Measurements from ENCODE around the gene OR10AD1.
A peak's percentile ranks its signal among the peaks of the same experiment; 100 is the strongest.

The OR10AD1 gene

DNA sequence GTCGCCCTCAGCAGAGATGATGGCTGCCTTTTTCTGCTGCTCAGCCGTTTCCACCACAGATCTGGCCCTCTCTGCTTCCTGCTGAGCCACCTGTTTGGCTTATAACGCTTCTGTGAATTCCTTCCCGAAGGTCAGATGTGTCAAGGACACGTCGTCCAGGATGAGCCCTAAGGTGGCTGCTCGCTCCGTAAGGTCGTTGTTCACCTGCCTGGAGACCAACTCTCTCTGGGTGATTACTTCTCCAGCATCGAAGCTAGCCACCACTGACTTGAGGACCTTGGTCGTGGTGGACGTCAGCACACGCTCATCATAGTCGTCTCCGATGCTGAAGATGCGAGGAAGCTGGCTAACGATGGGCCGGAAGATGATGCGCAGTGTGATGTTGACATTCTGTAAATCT, 34.1 kb downstream of the OR10AD1 start:
- Histone ChIP-seq H3F3A (ENCODE audit: insufficient read depth, low read length) (no peaks in the 10 kb centered on the region), H3K79me2 (ENCODE audit: insufficient read depth, low read length) (no peaks in the 10 kb centered on the region), H3K4me2 (ENCODE audit: low read length) (no peak overlapping the region), H3K4me3 (ENCODE audit: low read depth, low read length, poor library complexity, severe bottlenecking) (no peak overlapping the region), H3K4me1 (ENCODE audit: insufficient read depth, low read length, severe bottlenecking) (no peaks in the 10 kb centered on the region), H3K9me3 (ENCODE audit: low read length) (no peaks in the 10 kb centered on the region), H3K9me2 (ENCODE audit: low read depth, low read length) (no peaks in the 10 kb centered on the region), H3K27me3 (ENCODE audit: insufficient read depth, low read length) (no peaks in the 10 kb centered on the region), H3K27ac (ENCODE audit: low read depth, low read length, poor library complexity, severe bottlenecking) (no peak overlapping the region), H4K20me1 (ENCODE audit: insufficient read depth, low read length) (no peaks in the 10 kb centered on the region), H3K36me3 (ENCODE audit: insufficient read depth, low read length) (no peaks in the 10 kb centered on the region), H3K9ac (ENCODE audit: low read length) (no peak overlapping the region), H2AFZ (ENCODE audit: low read length) (no peak overlapping the region)
- TF ChIP-seq CTCF (IDR thresholded peaks at IDR 0.05; ENCODE audit: low read length) (no peak), EZH2 (IDR thresholded peaks at IDR 0.05; ENCODE audit: borderline replicate concordance, low read length) (no peak)

GRCh38 chr12:48165089-48165981, 37.8 kb downstream of the OR10AD1 start:
- H3K9me2 ChIP-seq (ENCODE audit: low read depth, low read length): no peaks in the 10 kb centered on the region
- H3K27me3 ChIP-seq (ENCODE audit: insufficient read depth, low read length): no peaks in the 10 kb centered on the region
- no peaks in the 10 kb centered on the region for H4K20me1 ChIP-seq (ENCODE audit: insufficient read depth, low read length)
- H3F3A ChIP-seq (ENCODE audit: insufficient read depth, low read length): no peaks in the 10 kb centered on the region
- no peak overlapping the region for H3K4me2 ChIP-seq (ENCODE audit: low read length)
- H3K36me3 ChIP-seq (ENCODE audit: insufficient read depth, low read length): no peaks in the 10 kb centered on the region
- no peaks in the 10 kb centered on the region for H3K9me3 ChIP-seq (ENCODE audit: low read length)
- peaks cover 8% of the 10 kb centered on the region for H3K4me1 ChIP-seq (ENCODE audit: insufficient read depth, low read length, severe bottlenecking)
- H3K79me2 ChIP-seq (ENCODE audit: insufficient read depth, low read length): no peaks in the 10 kb centered on the region
- H3K4me3 ChIP-seq (ENCODE audit: low read depth, low read length, poor library complexity, severe bottlenecking): no peak overlapping the region
- peak; percentile 96 for TF ChIP-seq CTCF (IDR thresholded peaks at IDR 0.05; ENCODE audit: low read length)
- TF ChIP-seq EZH2 (IDR thresholded peaks at IDR 0.05; ENCODE audit: borderline replicate concordance, low read length): no peak
- H3K9ac ChIP-seq (ENCODE audit: low read length): no peak overlapping the region
- H3K27ac ChIP-seq (ENCODE audit: low read depth, low read length, poor library complexity, severe bottlenecking): no peak overlapping the region
- H2AFZ ChIP-seq (ENCODE audit: low read length): no peak overlapping the region

DNA sequence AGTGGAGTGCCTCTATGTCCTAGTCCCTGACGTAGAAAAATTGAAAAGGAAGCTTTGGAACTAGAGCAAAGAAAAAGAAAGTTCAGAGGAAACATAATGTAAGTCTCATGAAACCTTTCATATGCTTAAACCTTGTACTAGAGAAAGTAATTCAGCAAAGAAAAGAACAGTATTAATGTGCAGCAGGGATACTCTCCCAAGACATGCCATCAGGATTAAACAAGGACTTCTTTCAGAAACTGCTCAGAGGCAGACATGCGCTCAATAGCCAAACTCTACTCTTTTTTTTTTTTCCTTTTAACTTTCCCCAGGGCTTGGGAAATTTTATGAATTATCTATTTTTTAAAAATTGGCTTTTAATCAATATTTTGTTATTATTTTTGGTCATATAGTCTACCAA, 38.6 kb downstream of the OR10AD1 start:
- Histone ChIP-seq H3K27ac (ENCODE audit: low read depth, low read length, poor library complexity, severe bottlenecking) (no peak overlapping the region), H4K20me1 (ENCODE audit: insufficient read depth, low read length) (no peaks in the 10 kb centered on the region), H3K4me1 (ENCODE audit: insufficient read depth, low read length, severe bottlenecking) (peaks cover 12% of the 10 kb centered on the region), H3K9ac (ENCODE audit: low read length) (no peak overlapping the region), H3K27me3 (ENCODE audit: insufficient read depth, low read length) (no peaks in the 10 kb centered on the region), H3K9me3 (ENCODE audit: low read length) (no peaks in the 10 kb centered on the region), H3K4me2 (ENCODE audit: low read length) (no peak overlapping the region), H3K79me2 (ENCODE audit: insufficient read depth, low read length) (no peaks in the 10 kb centered on the region), H3K36me3 (ENCODE audit: insufficient read depth, low read length) (no peaks in the 10 kb centered on the region), H3K9me2 (ENCODE audit: low read depth, low read length) (no peaks in the 10 kb centered on the region), H3F3A (ENCODE audit: insufficient read depth, low read length) (no peaks in the 10 kb centered on the region), H2AFZ (ENCODE audit: low read length) (no peak overlapping the region), H3K4me3 (ENCODE audit: low read depth, low read length, poor library complexity, severe bottlenecking) (no peak overlapping the region)
- TF ChIP-seq EZH2 (IDR thresholded peaks at IDR 0.05; ENCODE audit: borderline replicate concordance, low read length) (no peak), CTCF (IDR thresholded peaks at IDR 0.05; ENCODE audit: low read length) (no peak)

Measured in OCI-LY1 (cell line).